Omental fat pad (tissue), 4 donors: ENCODE data around the gene MLST8. TPM values are rescaled to one million over a fixed set of nuclear protein-coding genes. Genes with fewer than 3 reads are reported as not detected.
A peak's percentile ranks its signal among the peaks of the same experiment; 100 is the strongest.

Experiments used
- ATAC-seq: fragments of 150-250 bp; one replicate; pipeline ENCODE4 v1.9.1; 2016; ENCODE audit warnings: mild to moderate bottlenecking, moderate library complexity; ENCODE audit not compliant: low FRiP score
- DNase-seq: peaks from one replicate; pipeline ENCODE4 v3.0.0-alpha.2; 2019; ENCODE audit warnings: low spot score
- CTCF ChIP-seq, 3 donors: fragments of 450-650 bp; IDR thresholded peaks; one replicate each; pipeline ENCODE4 v1.5.1; 2016 to 2017; ENCODE audit warnings: antibody characterized with exemption in 3 of 3, mild to moderate bottlenecking in 3 of 3, moderate library complexity in 2 of 3
- total RNA-seq, 4 donors: library from RNA; depleted of rRNA; stranded (reverse); fragments of >200 nt; gene quantifications; one replicate each; pipeline ENCODE4 v1.1.0, GENCODE V29; 2016

The MLST8 gene
- 10 to 100 TPM; 29.8 to 44.6 (median 34.6) TPM for total RNA-seq

- no peak for TF ChIP-seq CTCF (IDR thresholded peaks at IDR 0.05)
- ATAC-seq (peak; percentile 91), DNase-seq (peak; percentile 68)
Measured at GRCh38 chr16:2205104-2205966, at the start of gene MLST8. Gene MLST8 (plus strand): TSS chr16:2205454. CDS start chr16:2206086, 632 bp downstream.

GRCh38 chr16:2155977-2156848, 49.0 kb upstream of the MLST8 start:
- DNase-seq (no peak), ATAC-seq (no peak)
- no peak for TF ChIP-seq CTCF (IDR thresholded peaks at IDR 0.05)

- DNase-seq (no peak), ATAC-seq (no peak)
Measured at GRCh38 chr16:2156849-2157224, 48.4 kb upstream of the MLST8 start.

GRCh38 chr16:2157480-2158261, 47.6 kb upstream of the MLST8 start:
- DNase-seq (no peak), ATAC-seq (no peak)
- TF ChIP-seq CTCF (IDR thresholded peaks at IDR 0.05): no peak

More at GRCh38 chr16:2156849-2157224, 48.4 kb upstream of the MLST8 start:
- TF ChIP-seq CTCF (IDR thresholded peaks at IDR 0.05): no peak

GRCh38 chr16:2158262-2158638, 47.0 kb upstream of the MLST8 start:
- TF ChIP-seq CTCF (IDR thresholded peaks at IDR 0.05): no peak
- ATAC-seq (no peak), DNase-seq (no peak)

- ATAC-seq (peak; percentile 15), DNase-seq (no peak)
- TF ChIP-seq CTCF (IDR thresholded peaks at IDR 0.05): no peak
Measured at GRCh38 chr16:2159175-2159838, 45.9 kb upstream of the MLST8 start.
